ENCODE results near the gene CCDC85B. TPM values are rescaled to one million over a fixed set of nuclear protein-coding genes. Genes with fewer than 3 reads are reported as not detected.
A peak's percentile ranks its signal among the peaks of the same experiment; 100 is the strongest.

CCDC85B gene
- total and polyA plus RNA-seq, 2 of the 13 experiments (the other 11 are each of a cell fraction or from before 2014, with no cell fraction given), result 8.2 to 19.5 TPM

DNA sequence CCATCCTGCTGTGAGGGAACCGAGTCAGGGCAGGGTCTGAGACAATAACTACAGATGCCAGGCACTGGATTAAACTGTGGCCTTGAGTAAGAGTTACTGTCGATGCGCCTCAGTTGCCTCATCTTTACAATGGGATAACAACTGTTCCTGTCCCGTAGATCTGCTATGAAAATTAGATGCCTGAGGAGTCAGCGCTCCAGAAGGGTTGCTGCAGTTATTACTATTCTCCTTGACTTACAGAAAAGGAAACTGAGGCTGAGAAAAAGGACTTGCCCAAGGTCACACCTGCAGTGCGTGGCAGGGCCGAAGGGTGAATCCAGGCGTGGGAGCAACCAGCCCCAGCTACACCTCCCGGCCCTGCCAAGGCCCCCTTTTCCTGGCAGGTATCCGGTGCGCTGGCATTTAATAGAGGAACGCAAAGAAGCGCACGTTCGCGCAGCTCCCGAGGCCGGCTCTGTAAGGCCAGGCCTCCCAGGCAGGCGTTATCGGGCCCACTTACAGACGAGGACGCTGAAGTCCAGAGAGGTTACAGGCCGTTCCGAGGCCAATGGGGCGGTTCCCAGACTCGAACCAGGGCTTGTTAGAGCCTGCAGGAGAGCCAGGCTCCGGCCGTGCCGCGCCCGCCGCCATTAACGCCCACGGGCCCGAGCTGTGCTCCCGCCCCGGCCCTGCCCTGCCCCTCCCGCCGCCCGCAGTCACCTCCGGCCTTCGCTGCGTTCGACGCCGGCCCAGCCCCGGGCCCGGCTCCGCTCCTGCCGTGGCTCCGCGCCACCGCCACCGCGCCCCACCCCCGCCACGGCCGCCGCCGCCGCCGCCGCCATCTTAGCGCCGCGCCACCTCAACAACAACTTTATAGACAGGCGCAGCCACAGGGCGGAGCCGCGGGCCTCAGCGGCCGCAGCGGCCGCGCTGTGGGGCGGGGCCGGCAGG lies 28.0 kb downstream of the CCDC85B start, which contains the start of gene C11orf68 (continued):
- TF ChIP-seq SALL2 (CRISPR knock-in tag; IDR thresholded peaks at IDR 0.05) (no peak), MEIS1 (CRISPR knock-in tag; IDR thresholded peaks at IDR 0.05; ENCODE audit: borderline replicate concordance) (no peak), REXO4 (CRISPR knock-in tag; IDR thresholded peaks at IDR 0.05; ENCODE audit: borderline replicate concordance) (no peak), MAFK (conservative IDR thresholded peaks at IDR 0.05 in 1 of 2, IDR thresholded peaks at IDR 0.05 in 1 of 2; ENCODE audit: low read length in 2 of 2) (no peak), ZNF547 (CRISPR knock-in tag; IDR thresholded peaks at IDR 0.05) (0 out of 2 replicates have a peak, but pooled peaks have one; percentile 13), ZNF282 (IDR thresholded peaks at IDR 0.05; ENCODE audit: partially characterized antibody) (no peak), MED1 (CRISPR knock-in tag; IDR thresholded peaks at IDR 0.05) (no peak), ZSCAN30 (CRISPR knock-in tag; IDR thresholded peaks at IDR 0.05) (peak; percentile 10; the same call in 1 of the 2 replicates), JUND (CRISPR knock-in tag; IDR thresholded peaks at IDR 0.05) (no peak), ZNF607 (CRISPR knock-in tag; IDR thresholded peaks at IDR 0.05; ENCODE audit: borderline replicate concordance) (peak; percentile 71), NFYB (CRISPR knock-in tag; IDR thresholded peaks at IDR 0.05) (peak; percentile 5; the same call in 1 of the 2 replicates), ZNF557 (CRISPR knock-in tag; IDR thresholded peaks at IDR 0.05) (no peak), HNRNPLL (IDR thresholded peaks at IDR 0.05; ENCODE audit: low read depth, low read length, poor library complexity, severe bottlenecking) (peak; percentile 33), ZNF256 (CRISPR knock-in tag; conservative IDR thresholded peaks at IDR 0.05) (no peak), RBM39 (IDR thresholded peaks at IDR 0.05; ENCODE audit: low read depth, low read length, poor library complexity, severe bottlenecking) (no peak)
- TF ChIP-seq, protein P1, sequence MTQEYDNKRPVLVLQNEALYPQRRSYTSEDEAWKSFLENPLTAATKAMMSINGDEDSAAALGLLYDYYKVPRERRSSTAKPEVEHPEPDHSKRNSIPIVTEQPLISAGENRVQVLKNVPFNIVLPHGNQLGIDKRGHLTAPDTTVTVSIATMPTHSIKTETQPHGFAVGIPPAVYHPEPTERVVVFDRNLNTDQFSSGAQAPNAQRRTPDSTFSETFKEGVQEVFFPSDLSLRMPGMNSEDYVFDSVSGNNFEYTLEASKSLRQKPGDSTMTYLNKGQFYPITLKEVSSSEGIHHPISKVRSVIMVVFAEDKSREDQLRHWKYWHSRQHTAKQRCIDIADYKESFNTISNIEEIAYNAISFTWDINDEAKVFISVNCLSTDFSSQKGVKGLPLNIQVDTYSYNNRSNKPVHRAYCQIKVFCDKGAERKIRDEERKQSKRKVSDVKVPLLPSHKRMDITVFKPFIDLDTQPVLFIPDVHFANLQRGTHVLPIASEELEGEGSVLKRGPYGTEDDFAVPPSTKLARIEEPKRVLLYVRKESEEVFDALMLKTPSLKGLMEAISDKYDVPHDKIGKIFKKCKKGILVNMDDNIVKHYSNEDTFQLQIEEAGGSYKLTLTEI (CRISPR knock-in tag; conservative IDR thresholded peaks at IDR 0.05), result no peak
- TF ChIP-seq, protein P2, sequence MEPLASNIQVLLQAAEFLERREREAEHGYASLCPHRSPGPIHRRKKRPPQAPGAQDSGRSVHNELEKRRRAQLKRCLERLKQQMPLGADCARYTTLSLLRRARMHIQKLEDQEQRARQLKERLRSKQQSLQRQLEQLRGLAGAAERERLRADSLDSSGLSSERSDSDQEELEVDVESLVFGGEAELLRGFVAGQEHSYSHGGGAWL (CRISPR knock-in tag; IDR thresholded peaks at IDR 0.05), result peak; percentile 47; the same call in 1 of the 2 replicates
- TF ChIP-seq, protein P3, sequence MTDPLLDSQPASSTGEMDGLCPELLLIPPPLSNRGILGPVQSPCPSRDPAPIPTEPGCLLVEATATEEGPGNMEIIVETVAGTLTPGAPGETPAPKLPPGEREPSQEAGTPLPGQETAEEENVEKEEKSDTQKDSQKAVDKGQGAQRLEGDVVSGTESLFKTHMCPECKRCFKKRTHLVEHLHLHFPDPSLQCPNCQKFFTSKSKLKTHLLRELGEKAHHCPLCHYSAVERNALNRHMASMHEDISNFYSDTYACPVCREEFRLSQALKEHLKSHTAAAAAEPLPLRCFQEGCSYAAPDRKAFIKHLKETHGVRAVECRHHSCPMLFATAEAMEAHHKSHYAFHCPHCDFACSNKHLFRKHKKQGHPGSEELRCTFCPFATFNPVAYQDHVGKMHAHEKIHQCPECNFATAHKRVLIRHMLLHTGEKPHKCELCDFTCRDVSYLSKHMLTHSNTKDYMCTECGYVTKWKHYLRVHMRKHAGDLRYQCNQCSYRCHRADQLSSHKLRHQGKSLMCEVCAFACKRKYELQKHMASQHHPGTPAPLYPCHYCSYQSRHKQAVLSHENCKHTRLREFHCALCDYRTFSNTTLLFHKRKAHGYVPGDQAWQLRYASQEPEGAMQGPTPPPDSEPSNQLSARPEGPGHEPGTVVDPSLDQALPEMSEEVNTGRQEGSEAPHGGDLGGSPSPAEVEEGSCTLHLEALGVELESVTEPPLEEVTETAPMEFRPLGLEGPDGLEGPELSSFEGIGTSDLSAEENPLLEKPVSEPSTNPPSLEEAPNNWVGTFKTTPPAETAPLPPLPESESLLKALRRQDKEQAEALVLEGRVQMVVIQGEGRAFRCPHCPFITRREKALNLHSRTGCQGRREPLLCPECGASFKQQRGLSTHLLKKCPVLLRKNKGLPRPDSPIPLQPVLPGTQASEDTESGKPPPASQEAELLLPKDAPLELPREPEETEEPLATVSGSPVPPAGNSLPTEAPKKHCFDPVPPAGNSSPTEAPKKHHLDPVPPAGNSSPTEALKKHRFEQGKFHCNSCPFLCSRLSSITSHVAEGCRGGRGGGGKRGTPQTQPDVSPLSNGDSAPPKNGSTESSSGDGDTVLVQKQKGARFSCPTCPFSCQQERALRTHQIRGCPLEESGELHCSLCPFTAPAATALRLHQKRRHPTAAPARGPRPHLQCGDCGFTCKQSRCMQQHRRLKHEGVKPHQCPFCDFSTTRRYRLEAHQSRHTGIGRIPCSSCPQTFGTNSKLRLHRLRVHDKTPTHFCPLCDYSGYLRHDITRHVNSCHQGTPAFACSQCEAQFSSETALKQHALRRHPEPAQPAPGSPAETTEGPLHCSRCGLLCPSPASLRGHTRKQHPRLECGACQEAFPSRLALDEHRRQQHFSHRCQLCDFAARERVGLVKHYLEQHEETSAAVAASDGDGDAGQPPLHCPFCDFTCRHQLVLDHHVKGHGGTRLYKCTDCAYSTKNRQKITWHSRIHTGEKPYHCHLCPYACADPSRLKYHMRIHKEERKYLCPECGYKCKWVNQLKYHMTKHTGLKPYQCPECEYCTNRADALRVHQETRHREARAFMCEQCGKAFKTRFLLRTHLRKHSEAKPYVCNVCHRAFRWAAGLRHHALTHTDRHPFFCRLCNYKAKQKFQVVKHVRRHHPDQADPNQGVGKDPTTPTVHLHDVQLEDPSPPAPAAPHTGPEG (CRISPR knock-in tag; IDR thresholded peaks at IDR 0.05), result 0 out of 2 replicates have a peak, but pooled peaks have one; percentile 18
- TF ChIP-seq, protein P4, sequence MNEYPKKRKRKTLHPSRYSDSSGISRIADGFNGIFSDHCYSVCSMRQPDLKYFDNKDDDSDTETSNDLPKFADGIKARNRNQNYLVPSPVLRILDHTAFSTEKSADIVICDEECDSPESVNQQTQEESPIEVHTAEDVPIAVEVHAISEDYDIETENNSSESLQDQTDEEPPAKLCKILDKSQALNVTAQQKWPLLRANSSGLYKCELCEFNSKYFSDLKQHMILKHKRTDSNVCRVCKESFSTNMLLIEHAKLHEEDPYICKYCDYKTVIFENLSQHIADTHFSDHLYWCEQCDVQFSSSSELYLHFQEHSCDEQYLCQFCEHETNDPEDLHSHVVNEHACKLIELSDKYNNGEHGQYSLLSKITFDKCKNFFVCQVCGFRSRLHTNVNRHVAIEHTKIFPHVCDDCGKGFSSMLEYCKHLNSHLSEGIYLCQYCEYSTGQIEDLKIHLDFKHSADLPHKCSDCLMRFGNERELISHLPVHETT (CRISPR knock-in tag; conservative IDR thresholded peaks at IDR 0.05), result no peak

Measured in HepG2 (cell line).